HL-60/S4 (cell line): ENCODE measurements around the gene TPMT.

Experiments used
- in situ Hi-C: fragments of 300-500 bp; cut with MboI; formaldehyde crosslinking; loops from 2 replicates; pipeline ENCODE4 v1.14.3; 2022; ENCODE audit warnings: low sequenced_read_pairs

TPMT gene

DNA sequence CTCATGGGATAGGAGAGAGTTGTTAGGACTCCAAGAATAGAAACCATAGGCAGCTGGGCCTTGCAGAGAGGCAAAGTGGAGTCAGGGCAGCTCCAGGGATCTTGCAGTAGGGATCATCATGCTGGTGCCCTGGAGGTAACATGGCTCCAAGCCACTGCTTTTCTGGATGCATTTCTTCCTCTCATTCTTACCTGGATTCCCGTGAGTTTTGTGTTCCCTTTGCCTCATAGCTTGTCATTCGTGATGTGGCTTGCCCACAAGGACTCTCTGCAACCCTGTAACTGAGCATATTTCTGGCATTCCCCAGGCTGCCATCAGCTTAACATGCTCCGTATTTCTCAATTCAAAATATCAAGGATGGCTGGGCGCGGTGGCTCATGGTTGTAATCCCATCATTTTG is 37.7 kb downstream of the TPMT start:
- in situ Hi-C loops, result no loop called here

DNA sequence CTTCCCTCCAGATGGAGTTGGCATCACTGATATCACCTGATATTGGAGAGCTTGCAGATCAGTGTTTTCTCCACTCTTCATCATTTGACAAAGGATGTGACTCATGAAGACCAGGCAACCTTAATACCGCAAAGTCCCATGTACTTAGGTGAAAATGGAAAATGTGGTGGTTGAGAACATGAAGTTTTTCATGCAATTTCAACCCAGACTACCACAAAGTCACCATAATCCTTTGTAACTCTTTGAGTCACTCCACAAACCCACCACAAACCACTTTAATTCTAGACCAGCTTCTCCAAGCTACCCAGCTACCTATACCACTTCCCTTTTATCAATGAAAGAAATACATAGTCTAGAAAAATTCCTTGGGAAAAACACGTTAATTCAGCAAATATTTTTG is 39.5 kb downstream of the TPMT start:
- in situ Hi-C loops, result no loop called here

DNA sequence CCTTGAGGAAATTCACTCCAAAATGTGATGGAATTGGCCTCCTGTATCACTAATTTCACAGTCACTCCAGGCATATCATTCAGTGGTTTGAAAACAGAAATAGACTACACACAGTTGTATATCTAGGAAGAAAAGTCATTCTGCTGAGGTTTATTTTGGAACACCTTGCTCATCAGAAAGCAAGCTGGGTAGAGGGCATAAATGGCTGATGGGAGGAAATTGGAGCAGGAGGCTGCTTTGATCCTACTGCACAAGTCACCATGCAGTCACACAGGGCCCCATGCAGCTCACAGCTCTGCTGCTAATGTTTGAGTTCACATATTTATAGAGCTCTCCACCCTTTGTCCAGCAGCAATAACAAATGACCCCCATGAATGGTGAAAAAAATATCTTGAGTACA is 44.7 kb downstream of the TPMT start:
- in situ Hi-C loops, result no loop called here

DNA sequence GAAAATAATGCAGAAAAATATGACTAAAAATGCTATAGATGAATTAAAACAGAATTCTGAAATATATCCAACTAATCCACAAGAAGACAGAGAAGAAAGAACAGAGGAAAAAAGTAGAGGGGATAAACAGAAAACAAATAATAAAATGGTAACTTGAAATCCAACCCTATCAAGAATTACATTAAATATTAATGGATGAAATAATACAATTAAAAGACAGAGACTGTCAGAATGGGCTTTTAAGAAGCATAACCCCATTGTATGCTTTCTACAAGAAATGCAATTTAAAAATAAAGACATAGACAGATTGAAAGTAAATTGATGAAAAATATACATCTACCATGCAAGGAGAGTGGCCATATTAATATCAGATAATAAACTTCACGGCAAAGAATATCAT is 47.8 kb downstream of the TPMT start:
- in situ Hi-C loops, result no loop called here

DNA sequence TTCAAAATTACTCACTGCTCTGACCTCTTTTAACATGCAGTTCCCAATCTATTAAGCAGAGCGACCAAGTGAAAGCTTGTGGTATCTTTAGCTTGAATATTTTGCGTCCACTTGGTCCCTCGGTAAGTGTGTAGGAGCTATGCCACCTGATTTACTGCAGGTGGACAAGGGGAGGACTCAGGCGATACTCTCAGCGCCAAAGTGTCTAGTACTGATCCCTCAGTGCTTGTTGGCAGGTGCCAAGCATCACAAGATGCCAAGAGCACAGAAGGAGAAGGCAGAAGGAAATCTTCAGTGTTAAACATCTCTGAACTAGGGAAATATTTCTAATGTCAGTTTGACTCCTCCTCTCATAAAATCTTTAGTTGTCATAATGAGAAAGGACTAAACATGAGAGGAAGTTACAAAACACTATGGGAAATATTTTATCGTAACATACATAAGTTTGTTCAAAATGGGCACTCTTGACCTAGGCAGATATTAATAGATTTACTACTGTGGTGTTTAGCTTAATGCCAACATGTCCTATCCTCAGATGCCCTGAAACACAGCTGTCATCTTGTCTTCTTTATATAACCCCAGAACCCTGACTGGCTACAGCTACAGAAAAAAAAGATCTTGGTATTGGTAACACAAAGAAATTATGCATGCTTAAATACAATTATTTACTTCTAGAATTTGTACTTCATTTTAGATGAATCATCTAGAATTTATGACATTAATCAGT is 51.9 kb downstream of the TPMT start:
- in situ Hi-C loops, result no loop called here

DNA sequence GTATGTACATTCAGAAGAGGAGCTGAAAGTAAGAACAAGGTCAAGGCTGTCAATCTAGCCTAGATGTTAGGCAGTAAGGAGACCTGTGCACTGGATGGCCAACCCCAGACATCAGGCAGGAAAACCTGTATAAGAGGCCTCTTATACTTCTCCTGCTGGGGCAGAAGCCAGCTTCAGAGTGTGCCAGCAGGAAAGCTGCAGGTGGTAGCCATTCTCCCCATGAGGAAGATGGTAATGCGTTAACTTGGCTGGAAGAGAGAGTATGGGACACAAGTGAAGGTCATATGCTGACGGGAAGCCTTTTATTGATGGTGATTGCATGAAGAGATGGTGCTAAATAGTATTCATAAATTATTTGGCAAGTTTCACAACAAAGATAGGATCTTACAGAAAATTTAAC is 53.0 kb downstream of the TPMT start:
- in situ Hi-C loops, result no loop called here

DNA sequence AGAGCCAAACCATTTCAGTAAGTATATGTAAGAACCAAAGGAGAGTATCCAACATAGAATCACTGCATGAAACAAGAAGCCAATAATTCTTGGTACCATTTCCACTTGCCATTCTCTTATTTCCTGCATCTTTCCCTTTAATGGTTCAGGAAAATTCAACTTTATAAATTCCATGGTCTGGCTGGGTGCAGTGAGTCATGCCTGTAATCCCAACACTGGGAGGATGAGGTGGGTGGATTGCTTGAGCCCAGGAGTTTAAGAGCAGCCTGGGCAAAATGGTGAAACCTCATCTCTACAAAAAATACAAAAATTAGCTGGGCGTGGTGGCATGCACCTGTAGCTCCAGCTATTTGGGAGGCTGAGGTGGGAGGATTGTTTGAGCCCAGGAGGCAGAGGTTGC is 53.6 kb downstream of the TPMT start:
- in situ Hi-C loops, result no loop called here

DNA sequence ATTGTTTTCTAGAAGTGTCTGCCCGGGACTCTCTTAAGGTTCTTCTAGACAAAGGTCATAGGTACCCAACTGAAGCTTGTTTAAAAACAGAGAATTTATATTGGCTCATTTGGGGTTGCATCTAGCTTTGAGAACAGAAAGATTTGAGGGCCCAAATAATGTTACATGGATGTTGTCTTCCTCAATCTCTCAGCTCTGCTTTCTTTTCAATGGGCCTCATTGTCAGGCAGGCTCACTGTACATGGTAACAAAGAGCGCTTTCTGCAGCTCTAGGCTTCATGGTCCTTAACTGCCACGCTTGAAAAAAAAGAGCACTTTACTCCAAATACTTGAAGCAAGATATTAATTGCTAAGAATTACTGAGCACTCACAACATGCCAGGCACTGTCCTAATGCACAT is 54.6 kb downstream of the TPMT start:
- in situ Hi-C loops, result no loop called here

DNA sequence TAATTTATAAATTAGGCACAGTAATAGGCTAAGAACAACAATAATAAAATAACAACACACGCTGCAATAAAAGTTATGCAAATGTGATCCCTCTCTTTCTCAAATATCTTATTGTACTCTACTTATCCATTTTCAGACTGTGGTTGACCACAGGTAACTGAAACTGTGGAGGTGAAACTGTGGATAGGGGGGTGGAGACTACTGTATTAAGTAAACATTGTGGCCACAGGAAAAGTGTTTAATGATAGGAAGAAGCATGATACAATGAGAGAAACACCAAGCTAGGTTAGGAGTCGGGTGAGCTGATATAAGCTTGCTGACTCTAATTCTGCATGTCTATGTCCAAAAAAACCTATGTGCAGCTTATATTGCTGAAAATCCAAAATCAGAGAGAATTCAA is 55.4 kb downstream of the TPMT start:
- in situ Hi-C loops, result no loop called here

DNA sequence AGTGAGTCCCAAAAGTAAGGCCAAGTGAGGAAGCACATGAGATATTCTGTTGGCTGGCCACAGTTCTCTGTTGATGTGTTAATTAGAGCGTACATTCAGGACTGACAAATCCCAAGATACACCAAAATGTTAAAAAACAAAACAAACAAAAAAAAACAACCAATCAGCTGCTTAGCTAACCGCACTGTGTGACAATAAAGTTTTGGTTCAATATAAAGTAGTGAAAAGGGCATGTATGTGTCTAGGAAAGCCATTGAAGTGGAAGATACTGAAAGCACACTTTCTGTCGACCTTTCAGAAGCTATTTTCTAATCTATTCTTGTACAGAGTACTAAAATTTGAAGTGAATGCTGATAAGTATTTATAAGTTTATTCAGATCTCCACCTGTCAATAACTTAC is 58.5 kb downstream of the TPMT start:
- in situ Hi-C loops, result no loop called here

DNA sequence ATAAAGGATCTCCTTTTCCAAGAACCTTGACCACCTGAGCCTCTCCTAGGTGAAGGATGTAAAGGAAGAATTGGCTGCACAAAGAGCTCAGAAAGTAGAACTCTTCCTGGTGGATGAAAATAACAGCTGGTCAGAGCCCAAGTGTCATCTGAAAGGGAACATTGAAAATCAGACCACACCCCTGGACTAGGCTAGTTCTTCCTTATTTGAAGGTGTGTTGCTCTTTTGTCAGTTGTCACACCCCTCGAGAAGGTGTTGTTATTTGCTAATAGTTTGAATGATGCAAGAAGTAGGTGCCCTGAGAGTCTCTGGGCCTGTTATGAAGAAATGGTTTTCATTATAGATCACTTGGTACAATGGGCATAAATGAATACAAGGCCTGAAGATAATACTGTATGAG is 63.5 kb downstream of the TPMT start:
- in situ Hi-C loops, result no loop called here

DNA sequence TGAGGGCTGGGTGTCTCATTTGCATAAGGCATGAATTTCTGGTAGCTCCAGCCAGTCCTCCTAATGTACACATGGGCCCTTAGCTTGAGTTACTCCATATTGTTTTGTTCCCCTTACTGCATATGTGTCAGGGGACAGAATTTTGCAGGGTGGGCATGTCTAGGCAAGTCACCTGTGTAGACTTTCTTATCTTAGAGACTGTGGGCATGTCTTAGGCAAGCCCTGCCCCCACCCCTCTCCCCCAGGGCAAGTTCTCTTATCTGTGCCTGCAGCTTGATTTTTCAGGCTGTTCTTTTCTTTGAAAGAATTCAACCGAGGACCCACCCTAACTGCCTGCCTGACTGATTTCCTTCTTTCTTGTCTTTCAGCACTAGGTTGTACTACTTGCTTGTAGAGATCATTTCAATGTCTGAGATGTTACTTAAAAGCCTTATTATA is 64.5 kb downstream of the TPMT start:
- in situ Hi-C loops, result no loop called here

DNA sequence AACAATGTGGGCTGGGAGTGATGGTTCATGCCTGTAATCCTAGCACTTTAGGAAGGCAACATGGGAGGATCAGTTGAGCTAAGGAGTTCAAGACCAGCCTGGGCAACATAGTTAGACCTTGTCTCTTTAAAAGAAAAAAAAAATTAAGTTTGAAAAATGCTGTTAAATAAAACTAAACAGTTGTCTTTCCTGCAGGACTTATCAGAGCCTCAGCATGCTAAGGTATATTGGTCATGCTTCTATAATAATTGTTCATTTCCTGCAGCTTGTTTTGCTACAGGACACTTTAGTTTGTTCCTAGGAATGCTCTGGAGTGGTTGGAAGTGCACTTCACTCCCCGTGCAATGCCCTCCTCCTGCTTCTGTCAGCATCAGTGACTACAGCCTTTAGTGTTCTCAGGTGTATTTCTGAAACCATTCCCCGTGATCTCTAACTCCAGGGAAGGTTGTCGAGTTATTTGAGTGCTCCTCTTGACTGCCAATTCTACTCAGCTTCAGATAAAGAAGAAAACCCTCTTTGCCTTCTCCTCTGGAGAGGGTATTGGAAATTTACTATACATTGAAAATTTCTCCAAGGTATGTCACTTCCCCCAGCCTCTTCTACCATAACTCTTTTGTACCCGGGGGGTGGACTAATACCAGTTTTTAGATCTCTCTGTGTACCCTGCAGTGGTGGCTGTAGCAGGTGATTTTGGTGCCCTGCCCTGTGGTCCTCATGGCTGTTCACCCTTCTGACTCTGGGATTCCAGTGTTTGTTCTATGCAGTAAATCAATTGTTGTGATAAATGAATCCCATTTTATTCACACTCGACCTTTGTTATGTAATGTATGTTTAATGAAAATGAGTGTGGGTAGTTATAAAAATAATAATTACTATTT is 66.2 kb downstream of the TPMT start:
- in situ Hi-C loops, result no loop called here

DNA sequence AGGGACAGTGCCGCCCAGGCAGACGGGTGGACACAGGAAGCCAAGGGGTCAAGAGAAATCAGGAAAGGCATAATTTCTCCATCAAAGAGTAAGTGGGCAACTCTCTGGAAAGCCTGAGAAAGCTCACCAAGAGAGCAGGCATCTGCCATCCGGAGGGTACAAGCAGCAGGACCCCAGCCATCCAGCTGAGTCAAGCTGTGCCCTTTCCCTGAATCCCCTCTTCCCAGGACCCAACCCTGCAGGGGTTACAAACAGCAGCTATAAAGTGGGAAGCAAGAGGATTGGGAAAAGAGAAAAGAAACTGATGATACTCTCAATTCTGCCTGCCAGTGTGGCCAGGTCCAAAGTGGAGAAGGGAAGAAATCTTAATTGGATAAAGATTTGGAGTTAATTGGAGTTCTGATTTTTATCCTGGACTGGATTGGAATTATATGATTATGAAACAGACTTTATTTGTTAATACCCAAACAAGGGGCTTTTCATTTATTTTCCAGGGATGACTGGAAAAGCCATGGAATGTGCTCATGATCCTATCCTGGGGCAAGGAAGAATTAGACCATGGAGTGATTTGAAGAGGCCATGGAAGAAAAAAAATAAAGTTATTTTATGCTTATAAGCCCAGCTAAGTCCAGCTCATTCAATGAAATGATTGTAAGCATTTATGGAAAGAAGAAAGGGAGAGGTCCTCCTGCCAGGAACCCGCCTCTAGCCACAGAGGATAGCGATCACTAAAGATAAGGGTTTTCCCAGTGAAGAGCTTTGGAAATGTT is 67.3 kb downstream of the TPMT start:
- in situ Hi-C loops, result no loop called here

DNA sequence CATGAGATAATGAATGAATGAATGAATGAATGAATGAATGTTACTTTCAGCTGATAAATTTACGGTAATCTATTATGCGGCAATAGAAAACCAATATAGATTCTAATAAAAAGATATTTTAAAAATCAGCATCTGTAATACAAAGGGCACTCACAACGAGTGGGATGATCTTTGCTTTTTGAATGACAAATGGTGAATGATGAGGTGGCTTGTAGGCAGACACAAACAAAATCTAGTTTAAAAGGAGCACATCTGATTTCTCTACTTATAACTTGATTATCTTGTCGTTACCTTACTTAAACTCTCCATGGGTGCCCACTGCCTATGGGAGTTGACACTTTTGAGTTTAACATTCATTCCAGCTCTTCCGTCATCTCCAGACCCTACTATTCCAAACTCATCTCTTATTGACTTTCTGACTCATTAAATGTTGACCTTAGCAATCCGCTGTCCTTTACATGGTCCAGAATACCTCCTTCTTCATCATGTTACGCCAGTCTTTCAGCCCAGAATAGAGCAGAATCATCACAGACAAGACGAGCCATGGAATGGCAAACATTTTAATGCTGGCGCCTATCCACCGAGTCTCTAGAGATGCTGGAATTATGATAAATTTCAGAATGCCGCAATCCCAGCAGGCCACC is 73.7 kb downstream of the TPMT start:
- in situ Hi-C loops, result no loop called here

DNA sequence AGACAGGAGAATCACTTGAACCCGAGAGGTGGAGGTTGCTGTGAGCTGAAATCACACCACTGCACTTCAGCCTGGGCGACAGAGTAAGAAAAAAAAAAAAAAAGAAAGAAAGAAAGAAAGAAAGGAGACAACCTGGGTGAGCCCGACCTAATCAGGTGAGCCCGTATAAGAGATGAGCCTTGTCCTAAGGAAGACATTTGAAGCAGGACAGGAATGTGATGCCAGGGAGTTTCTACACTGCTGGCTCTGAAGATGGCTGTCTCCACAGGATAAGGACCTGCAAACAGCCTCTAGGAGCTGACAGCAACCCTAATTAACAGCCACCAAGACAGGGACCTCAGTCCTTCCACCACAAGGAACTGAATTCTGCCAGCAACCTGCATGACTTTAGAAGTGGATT is 74.3 kb downstream of the TPMT start:
- in situ Hi-C loops, result no loop called here

DNA sequence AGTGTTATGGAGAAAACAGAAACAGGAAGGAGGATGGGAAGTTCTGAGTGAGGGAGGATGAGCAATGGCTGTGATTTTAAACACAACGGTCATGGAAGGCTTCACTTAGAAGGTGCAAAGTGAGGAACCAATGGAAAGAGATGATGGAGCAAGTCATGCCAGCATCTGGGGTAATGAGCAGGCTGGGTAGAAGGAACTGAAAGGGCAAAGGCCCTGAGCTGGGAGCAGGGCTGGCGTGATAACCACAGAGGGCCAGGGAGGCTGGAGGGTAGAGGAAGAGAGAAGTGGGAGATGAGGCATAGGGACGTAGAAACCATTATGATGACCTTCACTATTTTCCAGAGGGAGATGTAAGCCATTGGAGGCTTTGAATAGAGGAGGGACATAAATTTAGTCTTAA is 76.0 kb downstream of the TPMT start:
- in situ Hi-C loops, result no loop called here
